Mesodermal cell (in vitro differentiated cells): ENCODE measurements around the gene FREY1.
"Not testable (repeated sequence)": the region's sequence is repeated elsewhere in the genome, so short reads cannot be mapped to it uniquely, and the experiment has no call there.

ENCODE experiments used
- H3K27ac ChIP-seq: 2 replicates; pipeline ENCODE4 v1.7.0; 2013; ENCODE audit warnings: mild to moderate bottlenecking, low read depth, low read length, moderate library complexity; ENCODE audit not compliant: severe bottlenecking
- H3K36me3 ChIP-seq: 2 replicates; pipeline ENCODE4 v1.7.1; 2013; ENCODE audit warnings: mild to moderate bottlenecking, low read length, moderate library complexity; ENCODE audit not compliant: control insufficient read depth, insufficient read depth
- H3K4me1 ChIP-seq: one replicate; pipeline ENCODE4 v1.7.1; 2013; ENCODE audit warnings: mild to moderate bottlenecking, low read length; ENCODE audit not compliant: insufficient read depth, control insufficient read depth, poor library complexity, severe bottlenecking
- H3K4me3 ChIP-seq: 2 replicates; pipeline ENCODE4 v1.7.0; 2013; ENCODE audit warnings: low read length, control low read depth, mild to moderate bottlenecking; ENCODE audit not compliant: insufficient read depth, poor library complexity, severe bottlenecking; ENCODE audit errors: extremely low read depth
- H3K9me3 ChIP-seq: 2 replicates; pipeline ENCODE4 v1.7.1; 2013; ENCODE audit warnings: mild to moderate bottlenecking, low read length, moderate library complexity; ENCODE audit not compliant: control insufficient read depth
- WGBS, 2 experiments: methylation state at CpG; one replicate each; pipeline ENCODE4 v1.1.5; 2013; ENCODE audit warnings: missing lambda C conversion rate in 2 of 2; ENCODE audit not compliant: insufficient coverage in 2 of 2; 5-methylcytosine and 5-hydroxymethylcytosine counted together

Gene FREY1

DNA sequence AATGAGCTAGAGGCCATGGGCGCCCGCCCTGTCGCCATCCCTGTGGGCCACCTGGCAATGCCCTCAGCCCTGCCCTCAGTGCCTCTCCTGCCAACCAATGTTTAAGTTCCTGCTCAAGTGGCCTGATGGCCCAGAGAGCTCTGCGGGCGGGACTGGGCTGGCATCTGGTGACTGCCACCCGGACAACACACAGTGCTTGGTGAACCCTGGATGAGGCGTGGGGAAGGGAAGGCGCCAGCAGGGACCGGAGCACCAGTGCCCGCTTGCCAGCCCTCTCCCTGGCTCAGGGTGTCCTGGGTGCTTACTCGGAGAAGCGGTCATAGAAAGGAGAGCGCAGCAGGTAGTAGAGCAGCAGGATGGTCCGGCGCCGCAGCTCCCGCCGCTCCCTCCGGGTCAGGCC, 6.4 kb upstream of the FREY1 start:
- Histone ChIP-seq H3K36me3 (peaks cover 57% of the 10 kb centered on the region), H3K4me3 (no peak overlapping the region), H3K4me1 (no peaks in the 10 kb centered on the region), H3K9me3 (no peaks in the 10 kb centered on the region), H3K27ac (no peak overlapping the region)
- WGBS, 2 experiments: 95 to 96% methylated on average over 19 of the region's 19 CpGs

DNA sequence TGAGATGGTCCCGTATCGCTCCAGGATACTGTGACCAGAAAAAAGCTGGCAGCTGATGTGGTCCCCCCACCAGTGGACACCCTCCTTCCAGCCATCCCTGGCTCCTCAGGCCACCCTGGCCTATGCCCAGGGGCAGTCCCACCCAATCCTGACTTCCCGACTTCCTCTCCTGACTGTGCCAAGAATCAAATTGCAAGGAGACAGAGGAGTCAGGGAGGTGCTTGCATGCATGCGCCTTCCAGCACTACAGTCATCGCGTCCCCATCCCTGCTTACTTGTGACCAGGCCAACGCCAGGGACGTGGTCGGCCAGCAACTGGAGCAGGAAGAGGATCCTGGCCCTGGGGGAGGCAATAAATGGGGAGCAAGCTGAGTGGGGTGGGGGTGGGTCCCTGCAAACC, 3.6 kb upstream of the FREY1 start:
- Histone ChIP-seq H3K4me3 (no peak overlapping the region), H3K36me3 (peaks cover 48% of the 10 kb centered on the region), H3K27ac (no peak overlapping the region), H3K9me3 (no peaks in the 10 kb centered on the region), H3K4me1 (no peaks in the 10 kb centered on the region)
- 95 to 96% methylated on average over 7 to 9 of the region's 9 CpGs for WGBS, 2 experiments

DNA sequence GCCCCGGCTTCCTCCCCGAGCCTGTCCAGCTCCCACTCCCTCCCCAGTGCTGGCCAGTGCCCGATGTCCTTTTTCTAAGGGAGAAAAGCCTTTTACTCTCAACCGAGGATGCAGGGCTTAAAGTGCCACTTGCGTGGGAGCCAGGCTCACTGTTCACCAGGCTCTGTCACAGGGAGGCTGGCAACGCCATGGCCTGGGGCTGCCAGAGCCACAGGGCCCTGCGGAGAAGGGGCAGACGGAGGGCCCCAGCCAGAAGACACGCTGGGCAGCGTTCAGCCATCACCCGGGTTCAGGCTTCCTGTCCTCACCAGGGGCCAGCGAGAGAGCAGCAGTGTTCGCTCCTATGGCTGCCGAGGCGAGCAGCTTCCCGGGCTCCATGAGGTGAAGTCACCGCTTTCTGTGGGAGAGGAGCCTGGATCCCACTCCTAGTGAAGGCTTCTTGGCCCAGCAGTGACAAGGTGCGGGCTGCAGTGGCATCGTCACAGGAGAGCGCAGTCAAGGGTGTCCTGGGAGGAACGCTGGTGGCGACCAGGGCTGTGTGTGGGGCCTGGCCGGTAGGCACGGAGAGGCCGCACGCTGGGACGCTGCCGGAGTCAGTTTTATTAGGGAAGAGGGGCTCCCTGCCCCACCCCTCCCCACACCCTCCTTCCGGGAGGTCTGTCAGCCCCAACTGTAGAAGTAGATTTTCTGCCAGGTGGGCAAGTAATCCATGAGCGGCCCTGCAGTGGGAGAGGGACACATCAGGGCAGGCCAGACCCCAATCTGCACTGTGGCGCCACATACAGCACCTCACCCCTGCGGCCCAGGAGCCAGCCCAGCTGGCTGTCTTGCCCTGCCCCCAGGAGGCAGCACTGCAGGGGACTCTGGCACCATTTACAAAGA, 2.8 kb upstream of the FREY1 start:
- Histone ChIP-seq H3K4me1 (no peaks in the 10 kb centered on the region), H3K9me3 (no peaks in the 10 kb centered on the region), H3K4me3 (no peak overlapping the region), H3K36me3 (peaks cover 41% of the 10 kb centered on the region), H3K27ac (no peak overlapping the region)
- WGBS, 2 experiments: 94 to 96% methylated on average over 27 to 31 of the region's 32 CpGs

DNA sequence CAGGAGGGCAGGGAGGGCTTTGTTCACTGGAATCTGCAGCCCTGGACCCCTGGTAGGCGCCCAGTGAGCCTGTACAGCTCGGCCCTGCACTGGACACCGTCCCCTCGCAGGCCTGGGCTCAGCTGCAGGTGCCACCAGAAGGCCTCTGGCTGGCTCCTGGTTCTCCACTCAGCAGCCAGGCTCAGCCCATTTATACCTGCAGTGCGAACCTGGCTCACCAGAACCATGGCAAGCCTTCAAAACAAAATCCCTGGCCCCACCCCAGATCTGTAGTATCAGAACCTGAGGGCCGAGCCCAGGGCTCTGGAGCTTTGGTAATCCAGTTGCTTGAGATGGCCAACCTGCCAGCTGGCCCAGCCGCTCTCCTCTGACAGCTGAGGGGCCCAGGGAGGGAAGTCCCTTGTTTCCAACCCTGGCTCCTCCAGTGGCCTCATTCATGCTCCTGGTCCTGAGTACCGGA, 870 bp upstream of the FREY1 start:
- no peak overlapping the region for H3K27ac ChIP-seq
- WGBS, 2 experiments: 88 to 99% methylated on average over 8 of the region's 8 CpGs
- peaks cover 34% of the 10 kb centered on the region for H3K36me3 ChIP-seq
- H3K4me3 ChIP-seq: no peak overlapping the region
- H3K9me3 ChIP-seq: no peaks in the 10 kb centered on the region
- H3K4me1 ChIP-seq: peaks cover 1% of the 10 kb centered on the region

DNA sequence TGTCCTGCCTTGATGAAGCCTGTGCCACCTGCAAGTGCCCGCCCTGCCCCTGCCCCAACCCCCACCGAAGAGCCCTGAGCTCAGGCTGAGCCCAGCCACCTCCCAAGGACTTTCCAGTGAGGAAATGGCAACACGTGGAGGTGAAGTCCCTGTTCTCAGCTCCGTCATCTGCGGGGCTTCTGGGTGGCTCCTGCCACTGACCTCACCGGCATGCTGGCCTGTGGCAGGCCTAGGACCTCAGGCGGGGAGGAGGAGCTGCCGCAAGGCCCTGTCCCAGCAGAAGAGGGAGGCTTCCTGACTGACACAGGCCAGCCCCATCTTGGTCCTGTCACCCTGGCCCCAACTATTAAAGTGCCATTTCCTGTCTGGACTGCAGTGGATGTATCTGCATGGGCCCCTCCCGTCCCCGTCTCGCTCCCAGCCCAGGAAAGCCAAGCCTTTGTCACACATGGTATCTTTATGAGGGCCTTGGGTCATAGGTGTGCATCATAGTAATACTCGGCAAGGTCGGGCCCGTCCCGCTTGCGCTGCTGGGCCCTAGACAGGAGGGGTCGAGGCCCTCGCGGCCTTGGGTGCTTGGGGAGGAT, 882 bp downstream of the FREY1 start:
- peaks cover 29% of the 10 kb centered on the region for H3K36me3 ChIP-seq
- peaks cover 5% of the 10 kb centered on the region for H3K4me1 ChIP-seq
- no peak overlapping the region for H3K27ac ChIP-seq
- no peaks in the 10 kb centered on the region for H3K9me3 ChIP-seq
- 92 to 96% methylated on average over 18 to 19 of the region's 19 CpGs for WGBS, 2 experiments
- no peak overlapping the region for H3K4me3 ChIP-seq

DNA sequence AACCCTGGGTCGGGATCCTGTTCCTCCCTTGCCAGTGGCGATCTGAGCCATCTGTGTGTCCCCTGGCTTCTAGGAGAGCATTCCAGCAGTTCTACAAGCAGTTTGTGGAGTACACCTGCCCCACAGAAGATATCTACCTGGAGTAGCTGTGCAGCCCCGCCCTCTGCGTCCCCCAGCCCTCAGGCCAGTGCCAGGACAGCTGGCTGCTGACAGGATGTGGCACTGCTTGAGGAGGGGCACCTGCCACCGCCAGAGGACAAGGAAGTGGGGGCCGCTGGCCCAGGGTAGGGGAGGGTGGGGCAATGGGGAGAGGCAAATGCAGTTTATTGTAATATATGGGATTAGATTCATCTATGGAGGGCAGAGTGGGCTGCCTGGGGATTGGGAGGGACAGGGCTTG, 1.5 kb downstream of the FREY1 start:
- H3K27ac ChIP-seq, H3K9me3 ChIP-seq, H3K4me3 ChIP-seq: not testable (repeated sequence)
- Histone ChIP-seq H3K4me1 (peaks cover 12% of the 10 kb centered on the region), H3K36me3 (peaks cover 25% of the 10 kb centered on the region)
- WGBS, 2 experiments: 91 to 98% methylated on average over 4 of the region's 6 CpGs

DNA sequence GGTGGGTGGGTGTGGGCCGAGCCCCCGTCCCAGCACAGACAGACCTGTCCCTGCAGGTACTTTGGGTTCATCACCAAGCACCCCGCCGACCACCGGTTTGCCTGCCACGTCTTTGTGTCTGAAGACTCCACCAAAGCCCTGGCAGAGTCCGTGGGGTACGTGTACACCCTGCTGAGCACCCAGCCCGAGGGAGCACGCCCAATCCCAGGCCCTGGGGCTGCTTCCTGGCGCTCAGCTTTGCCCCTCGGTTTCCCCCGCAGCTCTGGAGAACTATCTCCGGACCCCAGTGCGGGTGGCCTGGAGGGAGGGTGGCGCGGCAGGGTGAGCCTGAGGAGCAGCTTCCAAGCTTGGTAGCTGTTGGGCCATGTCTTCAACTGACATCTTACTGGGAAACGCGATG, 2.0 kb downstream of the FREY1 start:
- H3K27ac ChIP-seq: no peak overlapping the region
- WGBS, 2 experiments: 92 to 93% methylated on average over 18 to 19 of the region's 19 CpGs
- H3K4me1 ChIP-seq: peaks cover 12% of the 10 kb centered on the region
- H3K4me3 ChIP-seq: no peak overlapping the region
- no peaks in the 10 kb centered on the region for H3K9me3 ChIP-seq
- H3K36me3 ChIP-seq: peaks cover 21% of the 10 kb centered on the region

DNA sequence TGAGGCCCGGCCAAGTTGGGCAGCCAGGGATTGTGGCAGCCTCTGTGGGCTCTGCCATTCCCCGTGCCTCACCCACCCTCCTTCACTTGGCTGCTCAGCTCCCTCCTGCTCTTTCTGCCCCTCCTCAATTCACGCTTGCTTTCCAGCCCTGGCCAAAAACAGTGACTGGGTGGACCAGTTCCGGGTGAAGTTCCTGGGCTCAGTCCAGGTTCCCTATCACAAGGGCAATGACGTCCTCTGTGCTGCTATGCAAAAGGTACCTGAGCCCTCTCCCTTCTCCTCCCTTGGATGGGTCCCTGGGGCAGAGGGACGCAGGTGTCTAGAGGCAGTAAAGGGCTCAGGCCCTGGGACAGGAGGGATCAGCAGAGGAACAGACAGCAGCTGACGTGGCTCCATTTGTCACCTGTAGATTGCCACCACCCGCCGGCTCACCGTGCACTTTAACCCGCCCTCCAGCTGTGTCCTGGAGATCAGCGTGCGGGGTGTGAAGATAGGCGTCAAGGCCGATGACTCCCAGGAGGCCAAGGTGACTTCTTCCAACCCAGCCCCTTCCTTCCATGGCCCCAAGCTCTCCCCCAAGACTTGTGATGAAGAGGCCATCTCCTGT, 2.7 kb downstream of the FREY1 start:
- Histone ChIP-seq H3K27ac (no peak overlapping the region), H3K36me3 (peaks cover 14% of the 10 kb centered on the region)
- 95 to 96% methylated on average over 11 to 15 of the region's 15 CpGs for WGBS, 2 experiments

DNA sequence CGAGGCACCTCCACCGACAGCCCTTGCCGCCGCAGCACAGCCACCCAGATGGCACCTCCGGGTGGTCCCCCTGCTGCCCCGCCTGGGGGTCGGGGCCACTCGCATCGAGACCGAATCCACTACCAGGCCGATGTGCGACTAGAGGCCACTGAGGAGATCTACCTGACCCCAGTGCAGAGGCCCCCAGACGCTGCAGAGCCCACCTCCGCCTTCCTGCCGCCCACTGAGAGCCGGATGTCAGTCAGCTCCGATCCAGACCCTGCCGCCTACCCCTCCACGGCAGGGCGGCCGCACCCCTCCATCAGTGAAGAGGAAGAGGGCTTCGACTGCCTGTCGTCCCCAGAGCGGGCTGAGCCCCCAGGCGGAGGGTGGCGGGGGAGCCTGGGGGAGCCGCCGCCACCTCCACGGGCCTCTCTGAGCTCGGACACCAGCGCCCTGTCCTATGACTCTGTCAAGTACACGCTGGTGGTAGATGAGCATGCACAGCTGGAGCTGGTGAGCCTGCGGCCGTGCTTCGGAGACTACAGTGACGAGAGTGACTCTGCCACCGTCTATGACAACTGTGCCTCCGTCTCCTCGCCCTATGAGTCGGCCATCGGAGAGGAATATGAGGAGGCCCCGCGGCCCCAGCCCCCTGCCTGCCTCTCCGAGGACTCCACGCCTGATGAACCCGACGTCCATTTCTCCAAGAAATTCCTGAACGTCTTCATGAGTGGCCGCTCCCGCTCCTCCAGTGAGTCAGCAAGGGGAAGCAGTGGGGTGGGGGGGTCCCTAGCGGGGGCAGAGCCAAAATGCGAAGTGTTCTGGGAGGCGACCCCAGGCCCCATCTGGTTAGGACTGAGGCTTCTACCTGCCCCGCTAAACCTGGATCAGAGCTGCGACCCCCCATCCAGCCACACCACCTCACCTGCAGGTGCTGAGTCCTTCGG, 4.4 kb downstream of the FREY1 start:
- no peak overlapping the region for H3K27ac ChIP-seq
- WGBS, 2 experiments: 95% methylated on average over 46 to 56 of the region's 56 CpGs
- peaks cover 12% of the 10 kb centered on the region for H3K36me3 ChIP-seq
- peaks cover 16% of the 10 kb centered on the region for H3K4me1 ChIP-seq
- no peak overlapping the region for H3K4me3 ChIP-seq
- H3K9me3 ChIP-seq: no peaks in the 10 kb centered on the region

More for the DNA sequence above, 2.7 kb downstream of the FREY1 start:
- no peak overlapping the region for H3K4me3 ChIP-seq
- peaks cover 12% of the 10 kb centered on the region for H3K4me1 ChIP-seq
- no peaks in the 10 kb centered on the region for H3K9me3 ChIP-seq

DNA sequence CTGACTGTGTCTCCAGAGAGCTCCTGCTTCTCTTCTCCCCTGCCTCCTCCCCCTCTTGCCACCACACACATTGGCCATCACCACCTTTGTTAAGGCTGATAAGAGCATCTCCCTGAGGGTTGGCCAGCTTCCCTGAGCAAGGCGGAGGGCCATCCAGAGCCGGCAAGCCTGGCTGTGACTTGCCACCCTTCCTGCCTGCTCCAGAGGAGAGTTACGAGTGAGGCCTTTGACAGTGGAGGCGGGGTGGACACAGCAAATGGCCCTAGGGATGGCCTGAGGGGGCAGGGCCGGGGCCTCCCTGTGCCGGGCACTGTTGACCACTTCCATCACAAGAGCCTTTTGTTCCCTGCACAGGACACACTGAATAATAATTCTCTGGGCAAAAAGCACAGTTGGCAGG, 5.4 kb downstream of the FREY1 start:
- Histone ChIP-seq H3K4me1 (peaks cover 16% of the 10 kb centered on the region), H3K36me3 (peaks cover 12% of the 10 kb centered on the region), H3K4me3 (no peak overlapping the region), H3K27ac (no peak overlapping the region), H3K9me3 (no peaks in the 10 kb centered on the region)
- 89 to 92% methylated on average over 4 of the region's 6 CpGs for WGBS, 2 experiments
